ENCODE data around the gene PDE8A.

Gene PDE8A

GRCh38 chr15:85029221-85029620 lies 47.6 kb downstream of the PDE8A start:
- DNase-seq (ENCODE audit: extremely low read depth, insufficient read length) = no peak
- Histone ChIP-seq H3K4me3 (replicated peaks; ENCODE audit: low read depth, low read length) (no peak overlapping the region), H3K36me3 (ENCODE audit: control insufficient read depth, insufficient read depth, low read length) (no peaks in the 10 kb centered on the region), H3K27me3 (replicated peaks; ENCODE audit: control insufficient read depth, insufficient read depth, low read length) (no peaks in the 10 kb centered on the region)
- TF ChIP-seq CTCF (IDR thresholded peaks at IDR 0.05; ENCODE audit: insufficient read depth, low read length, poor library complexity, severe bottlenecking) = no peak

- DNase-seq (ENCODE audit: extremely low read depth, insufficient read length) = no peak
- no peaks in the 10 kb centered on the region for H3K27me3 ChIP-seq (replicated peaks; ENCODE audit: control insufficient read depth, insufficient read depth, low read length)
- no peak overlapping the region for H3K4me3 ChIP-seq (replicated peaks; ENCODE audit: low read depth, low read length)
- no peak for TF ChIP-seq CTCF (IDR thresholded peaks at IDR 0.05; ENCODE audit: insufficient read depth, low read length, poor library complexity, severe bottlenecking)
- H3K36me3 ChIP-seq (ENCODE audit: control insufficient read depth, insufficient read depth, low read length) = no peaks in the 10 kb centered on the region
These were observed 48.8 kb downstream of the PDE8A start for GRCh38 chr15:85030301-85030929.

GRCh38 chr15:85031086-85031943 lies 49.7 kb downstream of the PDE8A start:
- H3K27me3 ChIP-seq (replicated peaks; ENCODE audit: control insufficient read depth, insufficient read depth, low read length) = no peaks in the 10 kb centered on the region
- no peak for TF ChIP-seq CTCF (IDR thresholded peaks at IDR 0.05; ENCODE audit: insufficient read depth, low read length, poor library complexity, severe bottlenecking)
- H3K4me3 ChIP-seq (replicated peaks; ENCODE audit: low read depth, low read length) = no peak overlapping the region
- no peaks in the 10 kb centered on the region for H3K36me3 ChIP-seq (ENCODE audit: control insufficient read depth, insufficient read depth, low read length)
- DNase-seq (ENCODE audit: extremely low read depth, insufficient read length) = no peak

- H3K36me3 ChIP-seq (ENCODE audit: control insufficient read depth, insufficient read depth, low read length) = no peaks in the 10 kb centered on the region
- no peak for TF ChIP-seq CTCF (IDR thresholded peaks at IDR 0.05; ENCODE audit: insufficient read depth, low read length, poor library complexity, severe bottlenecking)
- no peak for DNase-seq (ENCODE audit: extremely low read depth, insufficient read length)
- no peaks in the 10 kb centered on the region for H3K27me3 ChIP-seq (replicated peaks; ENCODE audit: control insufficient read depth, insufficient read depth, low read length)
- H3K4me3 ChIP-seq (replicated peaks; ENCODE audit: low read depth, low read length) = no peak overlapping the region
These were observed 50.4 kb downstream of the PDE8A start for GRCh38 chr15:85031944-85032558.

- H3K36me3 ChIP-seq (ENCODE audit: control insufficient read depth, insufficient read depth, low read length) = no peaks in the 10 kb centered on the region
- H3K4me3 ChIP-seq (replicated peaks; ENCODE audit: low read depth, low read length) = no peak overlapping the region
- no peak for DNase-seq (ENCODE audit: extremely low read depth, insufficient read length)
- H3K27me3 ChIP-seq (replicated peaks; ENCODE audit: control insufficient read depth, insufficient read depth, low read length) = no peaks in the 10 kb centered on the region
- no peak for TF ChIP-seq CTCF (IDR thresholded peaks at IDR 0.05; ENCODE audit: insufficient read depth, low read length, poor library complexity, severe bottlenecking)
These were observed 51.5 kb downstream of the PDE8A start for GRCh38 chr15:85033148-85033547.
